Activated naive CD4-positive, alpha-beta T cell (primary cell): Measurements from ENCODE around the gene GRAP2.

Experiments
- DNase-seq, 4 experiments: peaks; one replicate each; lab custom pipeline; 2025; lab: John Stamatoyannopoulos, UW

The GRAP2 gene

GRCh38 chr22:39925909-39926679, 25.2 kb downstream of the GRAP2 start:
- no peak for DNase-seq

- no peak for DNase-seq
Measured at GRCh38 chr22:39926753-39927152, 25.9 kb downstream of the GRAP2 start.

- no peak for DNase-seq
Measured at GRCh38 chr22:39927544-39927943, 26.7 kb downstream of the GRAP2 start.

GRCh38 chr22:39928536-39929520, 27.9 kb downstream of the GRAP2 start:
- no peak for DNase-seq

GRCh38 chr22:39931251-39931650, 30.4 kb downstream of the GRAP2 start:
- DNase-seq = no peak

GRCh38 chr22:39932166-39932565, 31.3 kb downstream of the GRAP2 start:
- no peak for DNase-seq

- DNase-seq = no peak
Measured at GRCh38 chr22:39932918-39933649, 32.2 kb downstream of the GRAP2 start.

- no peak for DNase-seq
Measured at GRCh38 chr22:39933741-39934140, 32.9 kb downstream of the GRAP2 start.

- no peak for DNase-seq
Measured at GRCh38 chr22:39935116-39935515, 34.2 kb downstream of the GRAP2 start.

- no peak for DNase-seq
Measured at GRCh38 chr22:39935612-39936011, 34.7 kb downstream of the GRAP2 start.

- no peak for DNase-seq
Measured at GRCh38 chr22:39936523-39937145, 35.8 kb downstream of the GRAP2 start.

GRCh38 chr22:39937906-39938305, 37.0 kb downstream of the GRAP2 start:
- no peak for DNase-seq

GRCh38 chr22:39938509-39939111, 37.7 kb downstream of the GRAP2 start:
- DNase-seq = no peak

- no peak for DNase-seq
Measured at GRCh38 chr22:39939830-39940229, 38.9 kb downstream of the GRAP2 start.

GRCh38 chr22:39940757-39941305, 39.9 kb downstream of the GRAP2 start:
- no peak for DNase-seq

- DNase-seq = no peak
Measured at GRCh38 chr22:39941601-39942000, 40.7 kb downstream of the GRAP2 start.

GRCh38 chr22:39942439-39943230, 41.8 kb downstream of the GRAP2 start:
- no peak for DNase-seq

- DNase-seq = peak in 1 of 4 experiments; percentile 18
Measured at GRCh38 chr22:39943337-39943736, 42.5 kb downstream of the GRAP2 start.

GRCh38 chr22:39943953-39944872, 43.3 kb downstream of the GRAP2 start:
- DNase-seq = no peak
